ENCODE results near the gene FOXO1.

The FOXO1 gene

DNA sequence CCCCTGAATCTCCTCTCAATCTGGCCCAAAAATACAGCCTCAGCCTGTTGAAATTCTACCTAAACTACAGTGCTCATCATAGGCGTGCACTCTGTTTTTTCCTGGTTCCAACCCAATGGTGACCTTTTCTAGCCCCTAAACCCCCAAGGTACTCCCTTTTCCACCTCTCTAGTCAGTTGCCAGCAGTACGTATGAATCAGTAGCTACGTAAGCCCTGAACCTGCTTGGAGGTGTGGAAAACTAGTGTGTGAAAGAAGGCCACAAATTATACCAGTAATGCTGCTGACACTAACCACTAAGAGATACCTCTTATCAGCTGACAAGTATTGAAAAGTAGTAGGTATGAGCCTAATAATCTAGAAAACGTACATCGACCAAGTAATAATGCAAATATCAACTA lies 60.9 kb downstream of the FOXO1 start:
- DNase-seq (ENCODE audit: low read depth), result no peak

DNA sequence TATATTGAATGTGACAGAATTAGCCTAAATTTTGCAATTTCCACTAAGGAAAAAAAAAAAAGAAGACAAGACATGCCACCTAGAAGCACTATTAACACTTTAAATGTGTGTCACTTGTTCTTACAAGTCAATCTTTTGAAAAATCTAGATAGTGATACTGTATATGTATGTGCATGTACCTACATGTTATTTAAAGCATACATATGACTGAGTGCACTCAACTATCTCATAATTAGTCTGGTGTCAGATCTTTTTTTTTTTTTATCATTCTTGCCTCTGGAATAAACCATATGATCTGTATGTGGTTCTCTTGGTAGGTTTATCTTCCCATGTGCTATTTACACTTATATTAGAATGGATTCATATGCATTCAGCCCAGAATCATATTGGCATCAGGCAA lies 62.3 kb downstream of the FOXO1 start:
- DNase-seq (ENCODE audit: low read depth), result no peak

DNA sequence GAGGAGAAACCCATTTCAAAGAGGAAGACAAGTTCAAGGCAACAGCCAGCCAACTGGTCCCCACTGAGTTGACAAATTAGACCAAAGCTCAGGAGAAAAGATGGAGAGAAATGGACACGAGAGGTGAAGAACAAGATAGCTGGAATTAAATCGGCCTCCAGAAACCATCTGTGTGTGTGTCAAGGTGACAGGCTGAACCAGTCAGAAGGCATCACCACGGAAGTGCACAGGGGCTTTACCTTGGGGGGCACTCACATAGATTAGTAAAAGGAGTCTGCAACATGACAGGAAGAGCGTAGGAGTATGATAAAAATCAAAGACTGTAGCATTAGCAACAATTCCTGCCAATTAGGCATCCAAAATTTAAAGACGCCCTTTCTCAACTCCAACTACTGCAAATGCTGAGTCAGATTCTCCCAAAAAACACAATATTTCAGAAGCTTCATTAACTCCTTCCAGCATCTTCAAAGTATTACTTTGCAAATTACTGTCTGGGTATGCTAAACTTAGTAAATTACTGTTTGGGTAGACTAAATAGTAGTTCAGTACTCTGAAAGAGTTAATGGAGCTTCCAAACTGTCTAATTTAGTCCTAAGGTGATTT lies 66.2 kb downstream of the FOXO1 start:
- peak; percentile 28 for DNase-seq (ENCODE audit: low read depth)

DNA sequence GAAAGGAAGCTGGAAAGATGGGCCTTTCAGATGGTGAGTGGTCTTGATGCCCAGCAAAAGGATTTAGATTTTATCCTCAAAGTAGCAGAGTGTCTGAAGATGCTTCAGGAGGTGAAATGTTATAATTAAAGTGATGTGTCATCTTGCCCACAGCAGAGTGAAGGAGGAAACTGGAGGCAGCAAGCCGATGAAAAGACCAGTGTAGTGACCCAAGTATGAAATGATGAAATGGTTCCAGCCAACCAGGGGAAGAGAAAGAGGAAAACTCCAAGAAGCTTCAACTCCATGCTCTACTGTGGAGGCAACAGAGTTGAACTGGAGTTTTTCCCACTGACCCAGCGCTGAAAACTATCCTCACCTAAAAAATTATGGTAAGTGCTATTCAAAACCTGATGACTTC lies 66.7 kb downstream of the FOXO1 start:
- DNase-seq (ENCODE audit: low read depth), result no peak

DNA sequence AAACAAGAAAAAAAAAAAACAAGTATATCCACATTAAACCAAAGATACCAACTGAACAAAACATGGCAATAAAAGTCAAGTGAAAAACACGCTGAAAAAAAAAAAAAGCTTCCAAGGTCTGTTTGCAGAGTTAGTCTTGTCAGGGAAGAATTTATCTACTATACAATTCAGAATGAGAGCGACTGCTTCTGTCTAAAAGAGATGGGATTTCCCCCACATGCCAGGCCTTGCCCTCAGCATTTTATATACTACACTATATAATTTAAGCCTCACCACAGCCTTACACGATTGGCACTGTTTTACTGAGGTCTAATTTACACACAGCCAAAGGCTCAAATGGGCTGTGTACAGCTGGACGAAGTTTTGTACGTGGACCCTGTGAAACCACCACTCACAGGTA lies 67.3 kb downstream of the FOXO1 start:
- no peak for DNase-seq (ENCODE audit: low read depth)

DNA sequence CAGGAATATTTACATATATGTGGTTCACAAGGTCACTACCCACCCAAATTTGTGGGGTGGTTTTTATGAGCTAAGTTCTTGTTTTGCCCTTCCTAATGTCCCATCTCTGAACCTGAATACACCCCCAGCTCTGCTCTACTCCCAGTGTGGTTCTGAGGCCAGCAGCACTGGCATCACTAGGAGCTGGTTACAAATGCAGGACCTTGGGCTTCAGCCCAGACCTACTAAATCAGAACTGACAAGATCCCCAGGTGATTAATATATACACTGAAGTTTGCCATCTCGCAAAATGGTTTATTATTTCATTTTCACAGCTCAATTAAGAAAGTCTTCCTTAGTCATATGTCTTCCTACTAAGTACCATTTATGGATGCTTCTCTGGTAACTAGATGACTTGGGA lies 67.9 kb downstream of the FOXO1 start:
- no peak for DNase-seq (ENCODE audit: low read depth)

DNA sequence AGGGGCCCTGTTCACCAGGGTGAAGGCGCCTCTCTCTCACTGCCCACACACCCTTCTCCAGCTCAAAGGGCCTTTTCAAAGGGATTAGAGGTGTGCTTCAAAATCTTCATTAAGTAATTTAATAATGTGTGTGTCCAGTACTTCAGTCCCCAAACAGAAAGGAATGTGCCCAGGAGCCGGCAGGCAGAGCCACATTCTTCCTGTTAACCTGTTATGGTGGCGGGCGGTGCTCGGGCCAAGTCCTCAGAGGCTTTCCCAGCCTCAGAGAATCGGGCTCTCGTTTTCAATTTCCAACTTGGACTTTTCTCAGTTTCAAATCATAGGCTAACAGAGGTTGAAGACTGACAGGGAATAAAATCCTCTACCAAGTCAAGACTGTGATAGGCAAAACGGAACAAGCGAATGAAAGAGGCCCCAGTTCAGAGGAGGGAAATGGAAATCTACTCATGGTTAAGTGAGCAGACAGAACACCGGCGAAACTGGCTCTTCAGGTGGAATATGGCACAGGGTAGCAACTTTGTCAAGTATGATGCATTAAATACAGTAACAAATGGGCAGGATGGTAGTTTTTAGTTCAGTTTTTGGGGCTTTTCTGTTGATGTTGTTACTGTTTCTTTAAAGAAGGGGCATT lies 68.6 kb downstream of the FOXO1 start:
- no peak for DNase-seq (ENCODE audit: low read depth)

DNA sequence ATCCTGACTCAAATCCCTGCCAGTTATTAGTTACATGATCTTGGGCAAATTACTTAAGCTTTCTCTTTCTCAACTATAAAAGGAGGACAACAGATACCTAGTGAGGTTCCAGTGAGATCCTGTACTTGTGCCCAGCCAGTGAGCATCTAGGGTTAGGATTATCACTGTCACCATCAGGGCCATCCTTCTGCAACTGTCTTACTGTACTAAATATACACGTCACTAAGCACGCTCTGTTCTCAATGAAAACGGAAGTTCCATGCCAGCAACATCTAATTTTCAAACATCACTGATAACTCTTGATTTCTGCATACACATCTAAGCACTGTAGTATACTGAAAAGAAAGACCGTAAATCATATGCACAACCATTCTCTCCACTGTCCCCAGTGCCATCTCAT lies 70.0 kb downstream of the FOXO1 start:
- no peak for DNase-seq (ENCODE audit: low read depth)

DNA sequence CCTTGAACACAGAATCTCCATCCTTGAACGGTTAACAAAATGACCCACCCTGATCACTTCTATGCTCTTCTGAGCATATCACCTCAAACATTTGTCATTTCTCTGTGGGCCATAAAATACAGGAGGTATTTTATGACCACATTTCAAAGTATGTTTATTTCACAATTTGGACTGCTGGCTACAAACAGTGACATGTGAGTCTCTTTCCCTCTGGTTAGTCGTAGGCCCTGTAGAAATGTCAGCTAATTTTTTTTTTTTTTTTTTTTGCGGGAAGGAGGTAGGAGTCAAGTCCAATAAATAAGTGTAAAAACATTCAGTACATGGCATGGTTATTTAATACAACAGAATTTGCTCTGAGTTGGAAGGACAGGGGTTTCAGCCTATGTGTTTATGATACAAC lies 70.7 kb downstream of the FOXO1 start:
- no peak for DNase-seq (ENCODE audit: low read depth)

DNA sequence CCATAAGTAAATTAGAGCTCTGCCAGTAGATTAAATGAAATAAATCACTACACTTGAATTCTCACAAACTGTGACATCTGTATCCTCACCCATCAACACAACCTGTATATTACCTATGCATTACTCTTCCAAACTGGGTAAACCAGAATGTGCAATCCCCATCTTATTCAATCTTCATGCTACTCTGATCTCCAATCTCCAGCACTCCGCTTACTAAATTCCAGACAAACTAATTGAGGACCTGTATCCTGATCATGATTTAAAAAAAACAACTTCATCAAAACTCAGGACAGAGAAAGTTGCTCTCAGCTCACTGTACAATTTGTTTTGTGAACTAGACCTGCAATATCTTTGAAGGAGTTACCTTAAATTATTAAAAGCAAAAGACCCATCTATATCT lies 74.4 kb downstream of the FOXO1 start:
- no peak for DNase-seq (ENCODE audit: low read depth)

DNA sequence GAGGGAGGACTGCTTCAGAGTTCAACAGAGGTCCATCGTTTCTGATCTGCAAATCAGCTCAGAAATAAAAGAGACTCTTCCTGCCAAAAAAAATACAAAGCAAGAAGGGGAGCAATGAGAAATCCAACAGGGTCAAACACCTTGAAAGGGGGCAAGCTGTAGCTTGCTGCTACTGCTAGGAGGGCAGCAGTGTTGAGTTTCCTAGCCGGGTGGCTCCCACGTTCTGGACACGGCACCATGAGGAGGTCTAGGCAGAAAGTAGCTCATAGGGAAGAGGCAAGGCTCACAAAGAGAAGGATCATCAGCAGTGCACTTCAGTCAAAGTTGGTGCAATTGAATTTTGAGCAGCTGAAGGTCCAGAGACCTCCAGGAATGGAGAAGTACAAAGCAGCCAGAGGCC lies 75.3 kb downstream of the FOXO1 start:
- no peak for DNase-seq (ENCODE audit: low read depth)

DNA sequence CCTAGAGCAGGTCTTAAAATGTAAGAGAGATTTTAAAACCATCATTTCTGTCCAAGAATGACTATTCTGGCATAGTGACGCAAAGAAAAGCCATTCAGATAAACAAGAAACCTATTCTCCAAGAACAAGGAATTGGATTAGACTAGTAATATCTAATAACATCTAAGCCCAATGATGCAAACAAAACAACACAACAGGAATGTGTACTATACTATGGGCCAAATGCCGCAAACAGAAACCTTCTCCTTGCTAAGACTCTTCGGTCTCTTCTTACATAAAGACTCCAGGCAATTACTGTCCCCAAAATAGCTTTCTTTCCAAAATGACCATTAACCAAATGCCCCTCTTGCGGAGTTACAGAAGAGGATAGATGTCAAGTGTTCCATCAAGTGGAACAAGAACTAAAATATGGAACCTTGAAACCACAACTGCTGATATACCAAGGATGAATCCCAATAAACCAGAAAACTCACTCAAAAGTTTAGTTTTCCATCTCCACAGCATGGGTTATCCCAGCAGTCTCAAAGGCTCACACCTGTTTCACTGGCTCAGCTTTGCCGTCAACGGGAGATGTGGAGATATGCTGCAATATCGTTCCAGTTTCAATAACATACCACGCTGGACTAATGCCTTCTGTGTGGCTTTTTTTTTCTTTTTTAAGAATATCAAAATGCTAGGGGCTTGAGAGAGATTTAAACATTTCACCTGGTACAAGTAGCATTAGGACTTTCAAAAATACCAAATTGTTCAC lies 76.2 kb downstream of the FOXO1 start:
- no peak for DNase-seq (ENCODE audit: low read depth)

DNA sequence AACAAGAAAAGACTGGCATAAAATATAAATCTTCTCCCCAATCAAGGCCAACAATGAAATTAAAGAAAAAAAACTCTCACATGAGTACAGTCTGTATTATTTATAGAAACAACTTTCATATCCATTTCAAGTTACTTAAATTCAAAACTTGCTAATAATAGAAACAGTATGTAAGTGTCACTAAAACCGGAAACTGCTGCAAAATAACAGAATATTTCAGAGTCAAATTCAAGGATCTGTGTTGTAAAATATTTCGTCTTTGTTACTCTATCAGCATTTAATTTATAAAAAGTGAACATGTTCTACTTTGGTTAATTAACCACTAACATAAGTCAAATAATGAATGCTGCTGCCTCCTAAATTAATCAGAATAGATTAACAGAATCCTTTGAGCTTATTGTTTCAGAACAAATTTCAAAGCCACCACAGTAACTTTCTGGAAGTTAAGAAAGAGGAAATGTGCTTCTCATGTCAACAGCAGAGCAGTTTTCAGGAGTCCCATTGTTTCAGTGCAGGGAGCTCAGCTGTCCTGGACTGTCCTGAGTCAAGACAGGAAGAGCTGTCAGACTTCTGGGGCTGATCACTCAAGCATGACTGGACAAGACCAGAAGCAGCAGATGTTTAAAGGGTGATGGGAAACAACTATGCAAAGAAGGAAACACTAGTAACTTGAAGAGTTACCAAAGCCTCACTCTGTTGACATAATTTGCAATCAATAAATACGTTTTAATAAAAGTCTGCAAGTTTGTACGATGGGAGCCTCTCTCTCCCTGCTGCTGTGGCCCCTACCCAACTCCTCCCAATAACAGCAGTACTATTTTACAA lies 76.9 kb downstream of the FOXO1 start:
- no peak for DNase-seq (ENCODE audit: low read depth)

DNA sequence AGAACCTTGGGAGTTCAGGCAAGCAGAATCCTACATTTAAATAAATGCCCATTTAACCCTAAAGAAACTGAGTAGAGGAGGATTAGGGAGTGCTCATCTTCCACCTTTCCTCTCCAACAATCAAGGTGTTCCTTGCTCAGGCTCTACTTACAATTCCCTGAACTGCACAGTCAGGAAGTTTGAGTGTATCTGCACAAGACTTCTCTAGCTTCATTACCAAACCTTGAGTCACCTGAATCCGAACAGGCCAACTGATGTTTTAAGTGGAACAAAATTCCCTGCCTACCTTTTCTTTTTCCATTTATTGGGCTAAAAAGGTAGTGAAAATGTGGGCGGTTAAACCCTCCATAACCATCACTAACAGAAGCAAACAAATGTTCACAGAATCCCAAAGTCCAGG lies 78.3 kb downstream of the FOXO1 start:
- DNase-seq (ENCODE audit: low read depth), result no peak

DNA sequence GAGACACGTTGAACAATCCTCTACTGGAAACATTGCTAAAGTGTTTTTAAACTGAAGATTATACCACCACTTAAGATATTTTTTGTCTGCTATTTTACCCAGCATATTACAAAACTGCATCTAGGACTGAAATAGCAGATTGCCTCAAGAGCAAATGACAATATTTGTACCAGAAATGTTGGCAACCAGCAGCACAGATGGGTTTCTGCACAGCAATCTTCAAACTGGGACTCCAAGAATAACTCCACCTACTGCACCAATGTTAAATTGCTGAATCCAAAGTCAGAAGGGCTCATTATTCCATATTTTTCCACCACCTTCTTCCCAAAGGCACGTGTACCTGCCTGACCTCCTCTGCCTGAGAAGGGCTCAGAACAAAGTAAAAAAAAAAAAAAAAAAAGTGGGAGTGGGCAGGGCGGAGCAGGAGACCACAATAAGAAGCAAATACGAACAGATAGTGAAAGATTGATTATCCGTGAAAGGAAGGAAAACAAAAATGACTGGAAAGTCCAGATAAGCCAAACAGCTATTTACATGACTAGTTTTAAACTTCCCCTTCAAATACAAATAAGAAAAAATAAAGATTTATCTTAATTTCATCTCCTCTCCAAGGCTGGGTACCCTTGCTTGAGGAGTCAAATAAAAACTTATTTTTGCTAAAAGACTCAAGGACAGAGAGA lies 79.4 kb downstream of the FOXO1 start:
- no peak for DNase-seq (ENCODE audit: low read depth)

DNA sequence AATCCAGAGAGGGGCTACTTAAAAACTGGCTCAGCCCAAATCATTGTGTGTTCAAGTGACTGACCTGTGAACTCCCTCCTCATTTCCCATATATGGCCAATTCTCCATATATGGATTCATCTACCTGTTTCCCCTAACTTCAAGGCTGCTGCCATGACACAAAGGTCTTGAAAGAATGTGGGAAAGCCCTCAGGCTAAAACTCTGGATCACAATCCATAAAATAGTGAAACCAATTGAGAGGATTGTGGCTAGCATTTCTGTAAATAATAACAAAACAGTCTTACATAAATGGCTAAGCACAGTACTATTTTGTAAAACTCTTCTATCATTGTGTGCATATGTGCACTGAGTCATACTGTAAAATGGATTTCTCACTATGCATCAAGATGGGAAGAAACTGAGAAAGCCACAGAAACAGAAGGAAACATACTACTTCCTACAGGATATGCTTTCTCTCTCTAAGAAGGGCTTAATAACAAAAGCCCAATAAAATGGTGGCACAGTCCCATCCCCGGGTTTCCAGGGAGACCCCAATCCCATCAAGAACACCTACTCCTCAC lies 80.5 kb downstream of the FOXO1 start:
- DNase-seq (ENCODE audit: low read depth), result no peak

DNA sequence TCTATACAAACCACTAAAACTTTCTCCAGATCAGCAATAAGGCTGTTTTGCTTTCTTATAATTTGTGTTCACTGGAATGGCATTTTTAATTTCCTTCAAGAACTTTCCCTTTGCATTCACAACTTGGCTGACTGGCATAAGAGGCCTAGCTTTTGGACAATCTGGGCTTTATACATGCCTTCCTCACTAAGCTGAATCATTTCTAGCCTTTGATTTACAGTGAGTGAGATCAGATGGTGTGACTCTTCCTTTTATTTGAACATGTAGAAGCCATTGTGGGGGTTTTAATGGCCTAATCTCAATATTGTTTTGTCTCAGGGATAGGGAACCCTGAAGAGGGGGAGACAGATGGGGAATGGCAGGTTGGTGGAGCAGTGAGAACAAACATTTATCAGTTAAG lies 82.7 kb downstream of the FOXO1 start:
- DNase-seq (ENCODE audit: low read depth), result no peak

DNA sequence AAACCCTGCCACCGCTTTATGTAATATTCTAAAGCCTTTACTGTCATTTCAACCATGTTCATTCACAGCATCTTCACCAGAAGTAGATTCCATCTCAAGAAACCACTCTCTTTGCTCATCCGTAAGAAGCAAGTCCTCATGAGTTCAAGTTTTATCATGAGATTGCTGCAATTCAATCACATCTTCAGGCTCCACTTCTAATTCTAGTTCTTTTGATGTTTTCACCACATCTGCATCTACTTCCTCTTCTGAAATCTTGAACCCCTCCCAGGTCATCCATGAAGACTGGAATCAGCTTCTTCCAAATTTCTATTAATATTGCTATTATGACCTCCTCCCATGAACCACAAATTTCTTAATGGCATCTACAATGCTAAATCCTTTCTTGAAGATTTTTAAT lies 83.9 kb downstream of the FOXO1 start:
- no peak for DNase-seq (ENCODE audit: low read depth)

DNA sequence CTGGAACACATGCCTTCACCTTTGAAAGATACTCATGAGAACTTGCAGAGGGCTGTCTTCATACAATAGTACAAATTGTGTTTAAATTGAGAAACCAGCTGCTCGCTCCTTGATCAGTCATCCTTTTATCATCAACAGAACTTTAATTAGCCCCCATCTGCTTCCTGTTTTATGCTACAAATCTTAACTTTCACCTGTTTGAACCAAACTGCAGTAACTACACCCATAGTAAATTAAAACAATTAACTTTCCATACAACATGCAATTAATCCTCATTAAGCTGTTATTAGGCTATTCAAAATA lies 85.2 kb downstream of the FOXO1 start:
- DNase-seq (ENCODE audit: low read depth), result no peak

DNA sequence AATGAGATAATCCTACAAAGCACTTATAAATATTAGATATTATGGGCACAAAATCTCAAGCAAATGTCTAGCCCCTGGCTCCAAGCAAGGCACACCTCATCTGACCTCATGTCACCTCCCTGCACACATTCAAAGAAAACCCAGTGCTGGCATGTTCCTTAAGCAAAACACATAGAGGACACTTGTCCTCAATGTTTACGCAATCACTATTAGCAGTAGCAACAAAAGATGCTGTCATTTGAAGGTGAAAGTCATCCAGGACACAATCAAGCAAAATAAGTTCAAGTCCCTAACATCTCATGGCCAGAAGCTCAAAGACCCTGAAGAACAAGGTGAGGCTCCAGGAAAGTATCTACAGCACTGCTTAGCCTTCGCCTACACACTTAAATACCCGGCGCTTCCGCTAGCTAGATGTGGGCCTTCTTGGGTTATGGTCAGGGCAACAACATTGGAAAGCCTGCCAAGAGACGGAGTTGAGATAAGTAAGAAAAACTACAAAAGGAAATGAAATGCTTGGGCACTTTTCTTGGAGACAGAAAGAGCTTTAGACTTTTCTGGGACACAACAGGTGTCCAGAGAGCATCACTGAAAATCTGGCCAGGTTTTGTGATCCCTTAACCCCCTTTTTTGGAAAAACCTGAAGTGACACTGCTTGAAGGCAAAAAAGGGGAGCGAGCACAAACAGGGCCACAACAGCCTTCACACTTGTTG lies 85.7 kb downstream of the FOXO1 start:
- no peak for DNase-seq (ENCODE audit: low read depth)

DNA sequence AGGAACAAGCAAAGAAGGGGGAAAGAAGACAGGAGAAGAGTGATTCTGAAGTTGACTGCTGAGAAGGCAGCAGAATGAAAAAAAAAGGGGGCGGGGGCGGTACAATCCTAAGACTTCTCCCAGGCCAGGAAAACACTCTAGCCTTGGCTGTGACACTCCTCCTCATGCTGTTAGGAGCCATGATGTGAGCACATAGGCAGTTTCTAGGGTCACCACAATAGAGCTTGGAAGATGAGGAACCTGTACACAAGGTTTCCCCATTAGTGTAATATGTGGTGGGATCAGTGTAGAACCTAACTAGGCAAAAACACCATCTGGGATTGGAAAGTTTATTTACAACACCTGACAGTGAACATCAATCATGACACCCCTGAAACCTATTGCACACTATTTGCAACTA lies 86.9 kb downstream of the FOXO1 start:
- DNase-seq (ENCODE audit: low read depth), result no peak

DNA sequence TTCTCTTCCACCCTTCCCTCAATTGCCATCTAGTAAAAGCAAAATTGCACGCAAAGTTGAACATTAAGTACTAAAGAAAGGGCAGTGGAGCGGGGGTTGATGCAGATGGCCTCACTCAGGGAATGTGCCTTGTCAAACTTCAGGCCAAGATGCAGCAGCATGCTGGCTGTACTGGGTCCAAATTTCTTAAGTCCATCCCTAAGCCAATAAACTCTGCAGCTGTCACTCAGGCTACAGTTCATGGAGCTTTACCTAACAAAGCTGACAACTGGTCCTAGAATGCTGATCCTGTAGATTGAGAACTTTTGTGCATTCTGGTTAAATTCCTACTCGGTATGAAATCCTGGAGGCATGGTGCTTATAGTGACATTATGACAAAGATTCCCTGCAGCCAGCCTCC lies 88.4 kb downstream of the FOXO1 start:
- no peak for DNase-seq (ENCODE audit: low read depth)

Data from stimulated activated CD8-positive, alpha-beta memory T cell treated with anti-CD3 and anti-CD28 coated beads, Interleukin-4, amount 100 ng/mL, for 24 hours (primary cell).